HCT116 (cell line): Measurements from ENCODE around the gene VPS26A. TPM values are rescaled to one million over a fixed set of nuclear protein-coding genes. Genes with fewer than 3 reads are reported as not detected.

Experiments used
- ATAC-seq: fragments of 200-7000 bp; cut with Tn5 transposase; 2 replicates; pipeline ENCODE4 v1.9.1; 2020; ENCODE audit warnings: mild to moderate bottlenecking, moderate library complexity
- BruUV-seq: library from RNA; stranded (reverse); fragments of 400-500 nt; replicated peaks from 2 replicates; lab custom pipeline; 2021; lab: Mats Ljungman, UMichigan
- CTCF ChIA-PET: fragments of 300-600 bp; sonication (Branson Sonifier 250); formaldehyde crosslinking; loops from one replicate; lab custom pipeline; 2021; ENCODE audit warnings: antibody characterized with exemption; lab: Charles Lee
- POLR2A ChIA-PET: fragments of 300-600, 350-600 bp; sonication (Branson Sonifier 250); formaldehyde crosslinking; loops from one replicate; lab custom pipeline; 2021; ENCODE audit warnings: antibody characterized with exemption; lab: Charles Lee
- RAD21 ChIA-PET, 2 experiments: fragments of 300-600 bp; sonication (Branson Sonifier 250); formaldehyde crosslinking; loops; one replicate each; lab custom pipeline; 2023; ENCODE audit warnings: low total read pairs in 2 of 2; ENCODE audit not compliant: uncharacterized antibody in 2 of 2, unreplicated experiment in 2 of 2, low non-redundant PET in 1 of 2; lab: Charles Lee
- DNase-seq: peaks from one replicate; pipeline ENCODE4 v3.0.0-alpha.2; 2010; ENCODE audit warnings: low read depth, low spot score
- H2AFZ ChIP-seq: fragments of 200-600 bp; shearing (Covaris generic), sonication (generic); 2 replicates; pipeline ENCODE4 v1.6.1; 2017; ENCODE audit warnings: low read depth, mixed run types, mixed read lengths, antibody characterized with exemption, low read length; ENCODE audit not compliant: poor library complexity, severe bottlenecking
- H3K27ac ChIP-seq: 2 replicates; pipeline ENCODE4 v1.5.1; 2012; ENCODE audit warnings: low read depth, low read length
- H3K27me3 ChIP-seq: fragments of 200-600 bp; sonication (generic); 2 replicates; pipeline ENCODE4 v1.6.1; 2016; ENCODE audit warnings: mixed run types, low read length, mixed read lengths; ENCODE audit not compliant: insufficient read depth
- H3K36me3 ChIP-seq, 2 experiments: fragments of 200-500 bp in 1 of 2; fragments of 200-600 bp in 1 of 2; sonication (Bioruptor generic) in 1 of 2; sonication (generic) in 1 of 2; 2 replicates each; pipeline versions ENCODE4 v1.5.1 to v1.6.1; 2014 to 2016; ENCODE audit warnings: low read length in 2 of 2, inconsistent platforms in 1 of 2, mixed read lengths in 1 of 2, mixed run types in 1 of 2; ENCODE audit not compliant: insufficient read depth in 2 of 2, control insufficient read depth in 1 of 2
- H3K4me1 ChIP-seq, 2 experiments: fragments of 200-600 bp in 1 of 2; sonication (generic) in 1 of 2; 2 replicates each; pipeline versions ENCODE4 v1.5.1 to v1.6.1; 2012 to 2017; ENCODE audit warnings: low read length in 2 of 2, inconsistent platforms in 1 of 2, mild to moderate bottlenecking in 1 of 2, mixed read lengths in 1 of 2, mixed run types in 1 of 2, moderate library complexity in 1 of 2; ENCODE audit not compliant: insufficient read depth in 2 of 2, control insufficient read depth in 1 of 2
- H3K4me2 ChIP-seq: fragments of 200-600 bp; sonication (generic); 2 replicates; pipeline ENCODE4 v1.6.1; 2017; ENCODE audit warnings: mixed run types, low read length, mixed read lengths
- H3K4me3 ChIP-seq, 2 experiments: fragments of 200-600 bp in 1 of 2; sonication (generic) in 1 of 2; replicated peaks in 1 of 2; 2 replicates each; pipeline ENCODE4 v1.5.1; 2011 to 2016; ENCODE audit warnings: low read length in 2 of 2, control low read depth in 1 of 2, low read depth in 1 of 2, mild to moderate bottlenecking in 1 of 2, mixed read lengths in 1 of 2, mixed run types in 1 of 2
- H3K79me2 ChIP-seq: fragments of 200-600 bp; sonication (generic); 2 replicates; pipeline ENCODE4 v1.6.1; 2017; ENCODE audit warnings: mild to moderate bottlenecking, mixed run types, low read length, moderate library complexity, mixed read lengths; ENCODE audit not compliant: insufficient read depth
- H3K9ac ChIP-seq: fragments of 200-600 bp; sonication (generic); 2 replicates; pipeline ENCODE4 v1.6.1; 2016; ENCODE audit warnings: low read length, mixed read lengths
- H3K9me2 ChIP-seq: fragments of 200-600 bp; sonication (generic), shearing (Covaris generic); 2 replicates; pipeline ENCODE4 v1.6.1; 2017; ENCODE audit warnings: mixed run types, mild to moderate bottlenecking, moderate library complexity; ENCODE audit not compliant: insufficient read depth
- H3K9me3 ChIP-seq, 2 experiments: fragments of 200-500 bp in 1 of 2; fragments of 200-600 bp in 1 of 2; sonication (Bioruptor generic) in 1 of 2; sonication (generic) in 1 of 2; 2 replicates each; pipeline ENCODE4 v1.6.1; 2014 to 2017; ENCODE audit warnings: low read length in 2 of 2, mixed read lengths in 2 of 2, inconsistent platforms in 1 of 2, low read depth in 1 of 2, mild to moderate bottlenecking in 1 of 2, mixed run types in 1 of 2, moderate library complexity in 1 of 2; ENCODE audit not compliant: control insufficient read depth in 1 of 2, insufficient read depth in 1 of 2
- H4K20me1 ChIP-seq: fragments of 200-600 bp; sonication (generic), shearing (Covaris generic); 2 replicates; pipeline ENCODE4 v1.6.1; 2017; ENCODE audit warnings: mixed run types, mild to moderate bottlenecking, moderate library complexity; ENCODE audit not compliant: insufficient read depth
- CBX3 ChIP-seq: IDR thresholded peaks from 2 replicates; pipeline ENCODE4 v1.6.1; 2012; ENCODE audit warnings: low read depth
- CEBPB ChIP-seq: IDR thresholded peaks from 2 replicates; pipeline ENCODE4 v1.6.1; 2012; ENCODE audit warnings: low read depth
- EGR1 ChIP-seq: IDR thresholded peaks from 2 replicates; pipeline ENCODE4 v1.6.1; 2012; ENCODE audit warnings: low read depth
- EZH2 ChIP-seq: fragments of 200-600 bp; sonication (generic); IDR thresholded peaks from 2 replicates; pipeline ENCODE4 v1.6.1; 2017; ENCODE audit warnings: antibody characterized with exemption, mixed run types
- EZH2phosphoT487 ChIP-seq: fragments of 200-600 bp; IDR thresholded peaks from 2 replicates; pipeline ENCODE4 v1.6.1; 2018; ENCODE audit warnings: antibody characterized with exemption, borderline replicate concordance
- FOSL1 ChIP-seq: IDR thresholded peaks from 2 replicates; pipeline ENCODE4 v1.6.1; 2012; ENCODE audit warnings: low read depth
- JUND ChIP-seq: IDR thresholded peaks from 2 replicates; pipeline ENCODE4 v1.6.1; 2012
- POLR2A ChIP-seq: IDR thresholded peaks from 2 replicates; pipeline ENCODE4 v1.7.0; 2011; ENCODE audit warnings: borderline replicate concordance; ENCODE audit not compliant: insufficient read depth, insufficient read length; ENCODE audit errors: extremely low read depth
- RAD21 ChIP-seq: IDR thresholded peaks from 2 replicates; pipeline ENCODE4 v1.6.1; 2012; ENCODE audit warnings: low read depth, mild to moderate bottlenecking
- SP1 ChIP-seq: IDR thresholded peaks from 2 replicates; pipeline ENCODE4 v1.6.1; 2012; ENCODE audit warnings: low read depth
- TCF7L2 ChIP-seq: IDR thresholded peaks from 2 replicates; pipeline ENCODE4 v1.7.0; 2011; ENCODE audit warnings: borderline replicate concordance, inconsistent platforms; ENCODE audit not compliant: insufficient read depth, insufficient read length; ENCODE audit errors: extremely low read depth
- ZFX ChIP-seq: fragments of 450-650 bp; IDR thresholded peaks from 2 replicates; pipeline ENCODE4 v1.6.1; 2017
- ZNF274 ChIP-seq: fragments of 200-500 bp; sonication (Bioruptor generic); IDR thresholded peaks from 2 replicates; pipeline ENCODE4 v1.6.1; 2014; ENCODE audit warnings: mild to moderate bottlenecking, low read depth, low read length, inconsistent platforms
- intact Hi-C: fragments of 100-400 bp; cut with micrococcal nuclease; formaldehyde crosslinking; loops from 2 replicates; pipeline ENCODE4 v1.10.0; 2022
- total RNA-seq: library from RNA; stranded (reverse); gene quantifications from one replicate; pipeline ENCODE4 v1.2.1, GENCODE V29; 2021; ENCODE audit not compliant: unreplicated experiment
- TF ChIP-seq, protein P1 (sequence below): IDR thresholded peaks from 2 replicates; pipeline ENCODE4 v1.6.1; 2011; ENCODE audit warnings: mild to moderate bottlenecking, low read length, moderate library complexity; ENCODE audit not compliant: insufficient replicate concordance; ENCODE audit errors: extremely low read depth
- TF ChIP-seq, protein P2 (sequence below), 3 experiments: fragments of 200-600 bp in 1 of 3; sonication (generic) in 1 of 3; IDR thresholded peaks in 2 of 3; conservative IDR thresholded peaks in 1 of 3; 2 replicates each; pipeline ENCODE4 v1.5.1; 2012 to 2017; ENCODE audit warnings: low read depth in 2 of 3, low read length in 2 of 3, antibody characterized with exemption in 1 of 3, borderline replicate concordance in 1 of 3, control low read depth in 1 of 3, mild to moderate bottlenecking in 1 of 3, mixed read lengths in 1 of 3, mixed run types in 1 of 3, moderate library complexity in 1 of 3; ENCODE audit not compliant: insufficient read depth in 1 of 3

The VPS26A gene
- total RNA-seq, 1 experiment from 2014 or later: 65.1 TPM

DNA sequence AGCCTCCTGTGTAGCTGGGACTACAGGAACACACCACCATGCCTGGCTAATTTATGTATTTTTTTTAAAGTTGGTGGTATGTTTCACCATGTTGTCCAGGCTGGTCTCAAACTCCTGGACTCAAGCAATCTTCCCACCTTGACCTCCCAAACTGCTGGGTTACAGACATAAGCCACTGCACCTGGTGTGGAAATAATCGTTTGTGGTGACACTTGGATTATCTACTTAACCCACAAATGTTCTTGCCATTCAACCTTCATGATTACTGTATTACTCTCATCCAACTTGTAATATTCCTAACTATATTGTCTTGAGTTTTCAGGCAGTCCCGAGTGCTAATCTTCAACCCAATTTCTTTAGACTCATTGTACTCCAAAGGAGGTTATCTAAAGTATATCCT is 45.7 kb upstream of the VPS26A start:
- Histone ChIP-seq H3K9ac (no peak overlapping the region), H3K4me1 (no peaks in the 10 kb centered on the region), H3K9me2 (no peaks in the 10 kb centered on the region), H3K4me3 (no peak overlapping the region), H3K4me2 (no peak overlapping the region), H3K79me2 (no peaks in the 10 kb centered on the region), H3K9me3 (no peaks in the 10 kb centered on the region), H3K27ac (no peak overlapping the region), H4K20me1 (no peaks in the 10 kb centered on the region), H3K27me3 (no peaks in the 10 kb centered on the region), H3K36me3 (no peaks in the 10 kb centered on the region), H2AFZ (no peak overlapping the region)
- DNase-seq (no peak), ATAC-seq (no peak)
- ChIA-PET RAD21 (no interaction called here), CTCF (no interaction called here), POLR2A (no interaction called here)
- TF ChIP-seq RAD21 (no peak), TCF7L2 (no peak), POLR2A (no peak), ZFX (no peak), EZH2phosphoT487 (no peak), CEBPB (no peak), JUND (no peak), ZNF274 (no peak), FOSL1 (no peak), EZH2 (no peak), SP1 (no peak), EGR1 (no peak), CBX3 (no peak)
- TF ChIP-seq, protein P1, sequence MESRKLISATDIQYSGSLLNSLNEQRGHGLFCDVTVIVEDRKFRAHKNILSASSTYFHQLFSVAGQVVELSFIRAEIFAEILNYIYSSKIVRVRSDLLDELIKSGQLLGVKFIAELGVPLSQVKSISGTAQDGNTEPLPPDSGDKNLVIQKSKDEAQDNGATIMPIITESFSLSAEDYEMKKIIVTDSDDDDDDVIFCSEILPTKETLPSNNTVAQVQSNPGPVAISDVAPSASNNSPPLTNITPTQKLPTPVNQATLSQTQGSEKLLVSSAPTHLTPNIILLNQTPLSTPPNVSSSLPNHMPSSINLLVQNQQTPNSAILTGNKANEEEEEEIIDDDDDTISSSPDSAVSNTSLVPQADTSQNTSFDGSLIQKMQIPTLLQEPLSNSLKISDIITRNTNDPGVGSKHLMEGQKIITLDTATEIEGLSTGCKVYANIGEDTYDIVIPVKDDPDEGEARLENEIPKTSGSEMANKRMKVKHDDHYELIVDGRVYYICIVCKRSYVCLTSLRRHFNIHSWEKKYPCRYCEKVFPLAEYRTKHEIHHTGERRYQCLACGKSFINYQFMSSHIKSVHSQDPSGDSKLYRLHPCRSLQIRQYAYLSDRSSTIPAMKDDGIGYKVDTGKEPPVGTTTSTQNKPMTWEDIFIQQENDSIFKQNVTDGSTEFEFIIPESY: no peak
- TF ChIP-seq, protein P2, sequence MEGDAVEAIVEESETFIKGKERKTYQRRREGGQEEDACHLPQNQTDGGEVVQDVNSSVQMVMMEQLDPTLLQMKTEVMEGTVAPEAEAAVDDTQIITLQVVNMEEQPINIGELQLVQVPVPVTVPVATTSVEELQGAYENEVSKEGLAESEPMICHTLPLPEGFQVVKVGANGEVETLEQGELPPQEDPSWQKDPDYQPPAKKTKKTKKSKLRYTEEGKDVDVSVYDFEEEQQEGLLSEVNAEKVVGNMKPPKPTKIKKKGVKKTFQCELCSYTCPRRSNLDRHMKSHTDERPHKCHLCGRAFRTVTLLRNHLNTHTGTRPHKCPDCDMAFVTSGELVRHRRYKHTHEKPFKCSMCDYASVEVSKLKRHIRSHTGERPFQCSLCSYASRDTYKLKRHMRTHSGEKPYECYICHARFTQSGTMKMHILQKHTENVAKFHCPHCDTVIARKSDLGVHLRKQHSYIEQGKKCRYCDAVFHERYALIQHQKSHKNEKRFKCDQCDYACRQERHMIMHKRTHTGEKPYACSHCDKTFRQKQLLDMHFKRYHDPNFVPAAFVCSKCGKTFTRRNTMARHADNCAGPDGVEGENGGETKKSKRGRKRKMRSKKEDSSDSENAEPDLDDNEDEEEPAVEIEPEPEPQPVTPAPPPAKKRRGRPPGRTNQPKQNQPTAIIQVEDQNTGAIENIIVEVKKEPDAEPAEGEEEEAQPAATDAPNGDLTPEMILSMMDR (IDR thresholded peaks at IDR 0.05 in 2 of 3, conservative IDR thresholded peaks at IDR 0.05 in 1 of 3; ENCODE audit: borderline replicate concordance in 1 of 3, insufficient read depth in 1 of 3, low read depth in 2 of 3, low read length in 2 of 3): no peak
- intact Hi-C loops: no loop called here
- BruUV-seq: no TSS peak
